H9 (cell line): ENCODE results near the gene VENTX. TPM values are rescaled to one million over a fixed set of nuclear protein-coding genes. Genes with fewer than 3 reads are reported as not detected.

ENCODE experiments used
- DNase-seq: peaks from one replicate; pipeline ENCODE4 v3.0.0-alpha.2; 2017
- H2AFZ ChIP-seq: one replicate; pipeline ENCODE4 v1.6.1; 2013; ENCODE audit warnings: mild to moderate bottlenecking, low read length, control low read depth, moderate library complexity
- H2AK5ac ChIP-seq: 2 replicates; pipeline ENCODE4 v1.6.1; 2013; ENCODE audit warnings: low read length, control low read depth, mixed read lengths; ENCODE audit not compliant: insufficient read length
- H2BK120ac ChIP-seq: one replicate; pipeline ENCODE4 v1.6.1; 2013; ENCODE audit warnings: low read depth, mild to moderate bottlenecking, low read length, control low read depth, inconsistent platforms; ENCODE audit not compliant: poor library complexity, severe bottlenecking
- H2BK12ac ChIP-seq: 2 replicates; pipeline ENCODE4 v1.6.1; 2013; ENCODE audit warnings: low read length, control low read depth, mixed read lengths, low read depth; ENCODE audit not compliant: insufficient read length
- H2BK15ac ChIP-seq: 2 replicates; pipeline ENCODE4 v1.6.1; 2013; ENCODE audit warnings: low read depth, low read length, control low read depth
- H2BK20ac ChIP-seq: one replicate; pipeline ENCODE4 v1.6.1; 2013; ENCODE audit warnings: low read depth, mild to moderate bottlenecking, low read length, control low read depth, inconsistent platforms; ENCODE audit not compliant: poor library complexity, severe bottlenecking
- H2BK5ac ChIP-seq: 2 replicates; pipeline ENCODE4 v1.6.1; 2013; ENCODE audit warnings: low read length, control low read depth, mixed read lengths; ENCODE audit not compliant: insufficient read length
- H3K14ac ChIP-seq: 2 replicates; pipeline ENCODE4 v1.6.1; 2013; ENCODE audit warnings: low read length, control low read depth; ENCODE audit not compliant: insufficient read depth
- H3K18ac ChIP-seq: 2 replicates; pipeline ENCODE4 v1.6.1; 2013; ENCODE audit warnings: low read depth, mild to moderate bottlenecking, mixed read lengths, low read length, control low read depth; ENCODE audit not compliant: insufficient read length
- H3K23ac ChIP-seq: 2 replicates; pipeline ENCODE4 v1.6.1; 2013; ENCODE audit warnings: low read length, control low read depth, mixed read lengths, low read depth; ENCODE audit not compliant: insufficient read length
- H3K23me2 ChIP-seq: 2 replicates; pipeline ENCODE4 v1.6.1; 2013; ENCODE audit warnings: low read depth, mild to moderate bottlenecking, mixed read lengths, low read length, control low read depth; ENCODE audit not compliant: insufficient read length, poor library complexity, severe bottlenecking
- H3K27ac ChIP-seq: 2 replicates; pipeline ENCODE4 v1.5.1; 2013; ENCODE audit warnings: low read length, control low read depth, mixed read lengths, low read depth; ENCODE audit not compliant: insufficient read length
- H3K27me3 ChIP-seq: 2 replicates; pipeline ENCODE4 v1.6.1; 2013; ENCODE audit warnings: low read length, control low read depth, inconsistent platforms; ENCODE audit not compliant: insufficient read depth
- H3K4ac ChIP-seq: 2 replicates; pipeline ENCODE4 v1.6.1; 2013; ENCODE audit warnings: low read depth, mild to moderate bottlenecking, control low read depth, inconsistent platforms, low read length, moderate library complexity
- H3K4me1 ChIP-seq: 2 replicates; pipeline ENCODE4 v1.6.1; 2013; ENCODE audit warnings: low read length, control low read depth, inconsistent platforms; ENCODE audit not compliant: insufficient read depth
- H3K4me2 ChIP-seq: 2 replicates; pipeline ENCODE4 v1.6.1; 2013; ENCODE audit warnings: low read length, control low read depth, mixed read lengths; ENCODE audit not compliant: insufficient read length, insufficient read depth
- H3K56ac ChIP-seq: 2 replicates; pipeline ENCODE4 v1.6.1; 2013; ENCODE audit warnings: low read depth, mild to moderate bottlenecking, mixed read lengths, low read length, control low read depth; ENCODE audit not compliant: insufficient read length
- H3K79me1 ChIP-seq: 2 replicates; pipeline ENCODE4 v1.6.1; 2013; ENCODE audit warnings: low read depth, mild to moderate bottlenecking, moderate library complexity, low read length, control low read depth, inconsistent platforms; ENCODE audit not compliant: insufficient read depth, poor library complexity, severe bottlenecking
- H3K79me2 ChIP-seq: 2 replicates; pipeline ENCODE4 v1.6.1; 2013; ENCODE audit warnings: low read length, control low read depth, inconsistent platforms; ENCODE audit not compliant: insufficient read depth
- H3K9ac ChIP-seq: 2 replicates; pipeline ENCODE4 v1.6.1; 2013; ENCODE audit warnings: low read length, control low read depth, mixed read lengths; ENCODE audit not compliant: insufficient read length; ENCODE audit errors: extremely low read depth
- H3K9me3 ChIP-seq: one replicate; pipeline ENCODE4 v1.6.1; 2013; ENCODE audit warnings: low read depth, low read length, inconsistent platforms; ENCODE audit not compliant: control insufficient read depth
- H3T11ph ChIP-seq: one replicate; pipeline ENCODE4 v1.6.1; 2013; ENCODE audit warnings: mild to moderate bottlenecking, low read length, control low read depth, inconsistent platforms
- H4K20me1 ChIP-seq: one replicate; pipeline ENCODE4 v1.6.1; 2013; ENCODE audit not compliant: control insufficient read depth, insufficient read length, insufficient read depth
- H4K5ac ChIP-seq: 2 replicates; pipeline ENCODE4 v1.6.1; 2013; ENCODE audit warnings: low read depth, mild to moderate bottlenecking, mixed read lengths, low read length, control low read depth; ENCODE audit not compliant: insufficient read length
- H4K8ac ChIP-seq: replicated peaks from 2 replicates; pipeline ENCODE4 v1.6.1; 2013; ENCODE audit warnings: low read length, control low read depth, mixed read lengths, low read depth; ENCODE audit not compliant: insufficient read length
- H4K91ac ChIP-seq: 2 replicates; pipeline ENCODE4 v1.6.1; 2013; ENCODE audit warnings: low read depth, mild to moderate bottlenecking, moderate library complexity, mixed read lengths, low read length, control low read depth; ENCODE audit not compliant: insufficient read length
- H3K27ac Mint-ChIP-seq, 3 experiments: 2 replicates in 2 of 3; 3 replicates in 1 of 3; pipeline ENCODE4 v1.8.0; 2020 to 2021; ENCODE audit warnings: mixed read lengths in 3 of 3, mild to moderate bottlenecking in 1 of 3, moderate library complexity in 1 of 3
- H3K27me3 Mint-ChIP-seq: 2 replicates; pipeline ENCODE4 v1.8.0; 2021; ENCODE audit warnings: low read depth, mild to moderate bottlenecking, moderate library complexity, mixed read lengths
- H3K36me3 Mint-ChIP-seq, 3 experiments: 2 replicates in 2 of 3; 3 replicates in 1 of 3; pipeline ENCODE4 v1.8.0; 2020 to 2021; ENCODE audit warnings: low read depth in 3 of 3, mixed read lengths in 3 of 3; ENCODE audit not compliant: insufficient read depth in 1 of 3
- H3K4me1 Mint-ChIP-seq, 2 experiments: 2 replicates each; pipeline ENCODE4 v1.8.0; 2020; ENCODE audit warnings: mixed read lengths in 2 of 2
- H3K4me3 Mint-ChIP-seq, 2 experiments: 2 replicates in 1 of 2; 3 replicates in 1 of 2; pipeline ENCODE4 v1.8.0; 2020 to 2021; ENCODE audit warnings: mild to moderate bottlenecking in 2 of 2, mixed read lengths in 2 of 2, moderate library complexity in 1 of 2
- H3K9me3 Mint-ChIP-seq, 2 experiments: 2 replicates in 1 of 2; 3 replicates in 1 of 2; pipeline ENCODE4 v1.8.0; 2020; ENCODE audit warnings: mild to moderate bottlenecking in 2 of 2, mixed read lengths in 2 of 2, moderate library complexity in 1 of 2
- CTCF ChIP-seq: fragments of 200-600 bp; sonication (generic); conservative IDR thresholded peaks from 3 replicates; pipeline ENCODE4 v1.8.0; 2021; ENCODE audit warnings: antibody characterized with exemption, mild to moderate bottlenecking
- WGBS: extraction: QIAGEN DNeasy Blood & Tissue Kit; methylation state at CpG from one replicate; pipeline ENCODE4 v1.1.7; 2013; ENCODE audit warnings: missing lambda C conversion rate, low lambda C conversion rate, mixed read lengths; ENCODE audit not compliant: insufficient read length; ENCODE audit errors: extremely low coverage; 5-methylcytosine and 5-hydroxymethylcytosine counted together
- total RNA-seq: library from RNA; stranded (reverse); gene quantifications from 2 replicates; pipeline ENCODE4 v1.2.1, GENCODE V29; 2021

VENTX gene
- total RNA-seq, 1 experiment from 2014 or later: 10.9 TPM

- H3K56ac ChIP-seq: no peak overlapping the region
- Mint-ChIP-seq H3K4me1 (peaks cover 12 to 20% of the 10 kb centered on the region in 2 experiments), H3K9me3 (no peaks in the 10 kb centered on the region; a peak in 1 of 5 replicates), H3K27me3 (peaks cover 53% of the 10 kb centered on the region), H3K4me3 (peak overlapping the region; percentile 70 to 76), H3K27ac (no peak overlapping the region), H3K36me3 (peaks cover 0 to 20% (median 0%) of the 10 kb centered on the region in 3 experiments; a peak in 3 of 7 replicates)
- H2AFZ ChIP-seq: no peak overlapping the region
- no peak overlapping the region for H3K23ac ChIP-seq
- no peak for TF ChIP-seq CTCF
- H3K4me1 ChIP-seq: no peaks in the 10 kb centered on the region; the same call in 1 of the 2 replicates
- H2BK20ac ChIP-seq: no peak overlapping the region
- H2AK5ac ChIP-seq: no peak overlapping the region
- H3T11ph ChIP-seq: no peak overlapping the region
- H2BK5ac ChIP-seq: no peak overlapping the region
- peak overlapping the region; percentile 14 for H3K4me2 ChIP-seq
- peak overlapping the region; percentile 73 for H3K14ac ChIP-seq
- no peak overlapping the region for H4K5ac ChIP-seq
- no peaks in the 10 kb centered on the region for H3K9me3 ChIP-seq
- no peak overlapping the region for H2BK120ac ChIP-seq
- H4K91ac ChIP-seq: no peak overlapping the region
- no peaks in the 10 kb centered on the region for H4K20me1 ChIP-seq
- no peaks in the 10 kb centered on the region for H3K79me2 ChIP-seq
- DNase-seq: no peak
- H3K27ac ChIP-seq: no peak overlapping the region
- H3K4ac ChIP-seq: no peak overlapping the region
- no peak overlapping the region for H2BK15ac ChIP-seq
- H3K9ac ChIP-seq: no peak overlapping the region
- no peak overlapping the region for H4K8ac ChIP-seq
- H3K79me1 ChIP-seq: no peaks in the 10 kb centered on the region
- peaks cover 14% of the 10 kb centered on the region; the same call in 1 of the 2 replicates for H3K27me3 ChIP-seq
- WGBS: no CpG with 5 or more reads among the region's 15 CpGs
- no peak overlapping the region for H3K18ac ChIP-seq
- no peak overlapping the region for H2BK12ac ChIP-seq
- peaks cover 14% of the 10 kb centered on the region for H3K23me2 ChIP-seq
Observed at GRCh38 chr10:133238466-133238804, 780 bp downstream of the VENTX start.
